ENCODE data around the gene TCF3.

The TCF3 gene

GRCh38 chr19:1592024-1592754, 60.2 kb downstream of the TCF3 start:
- peaks cover 49% of the 10 kb centered on the region for H3K79me2 ChIP-seq (ENCODE audit: insufficient read depth, low read length)
- no peaks in the 10 kb centered on the region for H3K9me3 ChIP-seq (ENCODE audit: insufficient read depth, low read length)
- no peak overlapping the region for H2AFZ ChIP-seq (ENCODE audit: low read depth, low read length, severe bottlenecking)
- peak overlapping the region; percentile 100 for H3K9ac ChIP-seq (ENCODE audit: low read length)
- H3K9me2 ChIP-seq (replicated peaks; ENCODE audit: insufficient read depth, low read length): no peaks in the 10 kb centered on the region
- H3K27me3 ChIP-seq (ENCODE audit: low read length): no peaks in the 10 kb centered on the region
- peaks cover 29% of the 10 kb centered on the region for H3F3A ChIP-seq (ENCODE audit: insufficient read depth)
- peak overlapping the region; percentile 90 for H3K4me2 ChIP-seq (ENCODE audit: low read depth, low read length, poor library complexity, severe bottlenecking)
- TF ChIP-seq CTCF (IDR thresholded peaks at IDR 0.05; ENCODE audit: insufficient read depth, low read length, poor library complexity, severe bottlenecking) (no peak), EZH2phosphoT487 (conservative IDR thresholded peaks at IDR 0.05; ENCODE audit: low read length) (no peak)
- peaks cover 4% of the 10 kb centered on the region; the same call in 1 of the 2 replicates for H3K36me3 ChIP-seq (ENCODE audit: low read length)
- peaks cover 7% of the 10 kb centered on the region; the same call in 1 of the 2 replicates for H4K20me1 ChIP-seq (ENCODE audit: low read depth, low read length)
- peak overlapping the region; percentile 96 for H3K27ac ChIP-seq (ENCODE audit: low read depth, low read length)
- H3K4me3 ChIP-seq (ENCODE audit: insufficient read depth, low read length, poor library complexity, severe bottlenecking): peak overlapping the region; percentile 100

GRCh38 chr19:1591421-1592023, 60.9 kb downstream of the TCF3 start:
- TF ChIP-seq EZH2phosphoT487 (conservative IDR thresholded peaks at IDR 0.05; ENCODE audit: low read length): no peak
- no peak for TF ChIP-seq CTCF (IDR thresholded peaks at IDR 0.05; ENCODE audit: insufficient read depth, low read length, poor library complexity, severe bottlenecking)
- Histone ChIP-seq H3K9ac (ENCODE audit: low read length) (peak overlapping the region; percentile 100), H3K4me3 (ENCODE audit: insufficient read depth, low read length, poor library complexity, severe bottlenecking) (peak overlapping the region; percentile 100), H3K27me3 (ENCODE audit: low read length) (no peaks in the 10 kb centered on the region), H3K4me2 (ENCODE audit: low read depth, low read length, poor library complexity, severe bottlenecking) (peak overlapping the region; percentile 90), H3K9me3 (ENCODE audit: insufficient read depth, low read length) (no peaks in the 10 kb centered on the region), H3K79me2 (ENCODE audit: insufficient read depth, low read length) (peaks cover 53% of the 10 kb centered on the region), H3F3A (ENCODE audit: insufficient read depth) (peaks cover 23% of the 10 kb centered on the region), H4K20me1 (ENCODE audit: low read depth, low read length) (peaks cover 7% of the 10 kb centered on the region; the same call in 1 of the 2 replicates), H3K9me2 (replicated peaks; ENCODE audit: insufficient read depth, low read length) (no peaks in the 10 kb centered on the region), H2AFZ (ENCODE audit: low read depth, low read length, severe bottlenecking) (no peak overlapping the region), H3K36me3 (ENCODE audit: low read length) (peaks cover 4% of the 10 kb centered on the region; the same call in 1 of the 2 replicates), H3K27ac (ENCODE audit: low read depth, low read length) (peak overlapping the region; percentile 96)

- H3K27ac ChIP-seq (ENCODE audit: low read depth, low read length): peak overlapping the region; percentile 96
- peak overlapping the region; percentile 100 for H3K9ac ChIP-seq (ENCODE audit: low read length)
- peaks cover 7% of the 10 kb centered on the region; the same call in 1 of the 2 replicates for H4K20me1 ChIP-seq (ENCODE audit: low read depth, low read length)
- no peaks in the 10 kb centered on the region for H3K27me3 ChIP-seq (ENCODE audit: low read length)
- peak overlapping the region; percentile 90 for H3K4me2 ChIP-seq (ENCODE audit: low read depth, low read length, poor library complexity, severe bottlenecking)
- H3K4me3 ChIP-seq (ENCODE audit: insufficient read depth, low read length, poor library complexity, severe bottlenecking): peak overlapping the region; percentile 100
- peaks cover 60% of the 10 kb centered on the region for H3K79me2 ChIP-seq (ENCODE audit: insufficient read depth, low read length)
- H2AFZ ChIP-seq (ENCODE audit: low read depth, low read length, severe bottlenecking): no peak overlapping the region
- no peaks in the 10 kb centered on the region for H3K9me2 ChIP-seq (replicated peaks; ENCODE audit: insufficient read depth, low read length)
- TF ChIP-seq CTCF (IDR thresholded peaks at IDR 0.05; ENCODE audit: insufficient read depth, low read length, poor library complexity, severe bottlenecking) (no peak), EZH2phosphoT487 (conservative IDR thresholded peaks at IDR 0.05; ENCODE audit: low read length) (no peak)
- no peaks in the 10 kb centered on the region for H3K9me3 ChIP-seq (ENCODE audit: insufficient read depth, low read length)
- H3F3A ChIP-seq (ENCODE audit: insufficient read depth): peaks cover 23% of the 10 kb centered on the region
- peaks cover 4% of the 10 kb centered on the region; the same call in 1 of the 2 replicates for H3K36me3 ChIP-seq (ENCODE audit: low read length)
Measured at GRCh38 chr19:1590641-1591397, 61.6 kb downstream of the TCF3 start.
